Measurements from ENCODE around the gene SLC23A3. TPM values are rescaled to one million over a fixed set of nuclear protein-coding genes. Genes with fewer than 3 reads are reported as not detected.

Gene SLC23A3
- total RNA-seq, 1 experiment from 2014 or later, result 0.07 TPM

DNA sequence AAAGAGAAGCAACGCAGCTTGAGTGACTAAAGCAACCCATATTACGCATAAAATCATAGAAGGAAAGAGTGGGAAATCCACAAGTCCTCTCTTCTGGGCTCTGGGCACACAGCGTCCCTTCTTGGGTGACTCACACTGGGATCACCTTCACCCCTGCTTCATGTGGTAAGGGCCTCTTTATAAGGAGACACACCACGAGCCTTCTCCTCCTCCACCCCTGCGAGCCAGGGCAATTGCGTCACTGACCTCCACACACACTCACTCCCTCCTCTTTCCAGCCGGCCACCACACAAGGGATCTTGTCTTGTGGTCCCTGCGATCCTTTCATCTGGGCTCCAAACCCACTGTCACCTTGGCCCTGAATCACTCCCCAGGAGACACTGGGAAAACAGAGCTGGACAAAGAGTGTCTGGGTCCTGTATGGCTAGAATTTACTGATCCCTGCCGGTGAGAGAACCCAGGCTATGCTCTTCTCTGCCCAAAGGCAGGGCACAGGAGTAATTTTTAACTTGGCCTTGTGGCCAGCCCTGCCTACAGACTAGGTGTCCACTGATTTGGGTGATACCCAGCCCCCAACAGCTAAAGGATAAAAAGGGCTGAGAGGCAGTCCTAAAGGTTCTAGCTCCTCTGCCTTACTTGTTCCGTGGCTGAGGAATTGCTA, 44.5 kb downstream of the SLC23A3 start:
- peak; percentile 87 for DNase-seq (ENCODE audit: low read depth)
- in situ Hi-C loops (cut with HindIII; ENCODE audit: low pct_unique_long_range_greater_than_20kb, low sequenced_read_pairs), result no loop called here

DNA sequence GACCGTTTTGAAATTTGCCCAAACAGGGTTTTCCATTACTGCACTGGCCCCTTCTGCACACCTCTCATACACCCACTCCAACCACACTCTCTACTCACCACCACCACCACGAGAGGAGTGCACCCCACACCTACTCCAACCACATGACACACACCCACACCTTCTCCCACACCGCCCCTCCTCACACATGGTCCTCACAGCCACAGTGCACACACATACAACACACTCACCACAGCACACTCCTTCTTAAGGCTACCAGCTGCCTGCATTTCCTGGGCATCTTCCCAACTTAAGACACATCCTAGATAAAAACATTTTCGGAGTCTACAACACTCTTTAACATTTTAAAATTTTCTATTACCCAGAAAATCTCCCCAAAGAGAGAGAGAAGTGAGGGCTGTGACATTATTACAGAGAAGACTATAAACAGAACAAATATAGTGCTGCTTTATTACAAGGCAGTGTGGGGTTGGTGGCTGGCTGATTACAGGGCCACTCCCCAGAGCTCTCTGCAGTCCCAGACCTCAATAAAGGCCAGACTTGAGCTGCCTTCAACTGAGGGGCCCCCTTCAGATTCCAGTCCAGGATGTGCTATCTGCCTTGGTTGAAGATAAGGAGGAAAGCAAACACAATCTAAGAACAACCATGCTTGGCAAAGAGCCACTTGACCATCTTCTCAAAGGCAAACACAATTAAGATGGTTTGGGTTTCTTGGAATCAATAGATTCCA, 45.3 kb downstream of the SLC23A3 start:
- in situ Hi-C loops (cut with HindIII; ENCODE audit: low pct_unique_long_range_greater_than_20kb, low sequenced_read_pairs), result no loop called here
- no peak for DNase-seq (ENCODE audit: low read depth)

DNA sequence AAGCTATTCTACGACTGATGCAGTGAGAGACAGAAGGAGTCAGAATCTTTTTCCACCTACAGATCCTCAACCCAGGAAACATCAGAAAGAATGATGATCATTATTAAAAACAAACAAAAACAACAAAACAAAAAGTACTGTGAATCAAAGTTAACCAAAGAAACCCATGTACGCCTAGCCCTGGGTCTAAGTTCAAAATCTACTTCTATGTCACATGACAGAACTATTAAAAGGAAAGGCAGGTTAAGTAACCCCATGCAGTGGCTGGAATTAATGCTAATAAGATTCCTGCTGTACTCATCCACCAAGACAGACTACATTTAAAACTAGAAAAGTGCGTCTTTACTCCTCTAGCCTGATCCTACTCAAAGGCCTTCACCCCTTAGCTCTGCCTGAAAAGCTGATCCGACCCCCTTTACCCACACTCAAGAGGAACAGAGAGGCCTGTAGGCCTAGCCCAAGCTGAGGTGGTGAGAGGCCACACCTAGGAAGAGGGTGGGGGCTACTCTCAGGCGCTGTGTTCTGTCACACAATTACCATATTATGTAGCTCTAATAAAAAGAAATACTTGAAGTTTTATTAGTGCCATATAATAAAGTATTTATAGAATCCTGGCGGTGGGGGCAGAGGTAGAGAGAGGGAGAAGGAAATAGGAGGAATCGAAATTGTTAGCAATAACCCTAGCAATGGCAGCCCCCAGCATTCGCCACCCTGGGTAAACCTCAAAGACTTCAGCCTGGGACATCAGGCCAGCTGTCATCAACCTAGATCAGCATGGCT, 46.3 kb downstream of the SLC23A3 start:
- no peak for DNase-seq (ENCODE audit: low read depth)
- in situ Hi-C loops (cut with HindIII; ENCODE audit: low pct_unique_long_range_greater_than_20kb, low sequenced_read_pairs), result no loop called here

- DNase-seq (ENCODE audit: low read depth), result no peak
These were observed 47.4 kb downstream of the SLC23A3 start for GRCh38 chr2:219122202-219122980.

GRCh38 chr2:219120082-219120481, 49.7 kb downstream of the SLC23A3 start:
- in situ Hi-C loops (cut with HindIII; ENCODE audit: low pct_unique_long_range_greater_than_20kb, low sequenced_read_pairs), result no loop called here
- no peak for DNase-seq (ENCODE audit: low read depth)

More at GRCh38 chr2:219122202-219122980, 47.4 kb downstream of the SLC23A3 start:
- in situ Hi-C loops (cut with HindIII; ENCODE audit: low pct_unique_long_range_greater_than_20kb, low sequenced_read_pairs), result no loop called here

GRCh38 chr2:219119422-219120043, 50.3 kb downstream of the SLC23A3 start:
- in situ Hi-C loops (cut with HindIII; ENCODE audit: low pct_unique_long_range_greater_than_20kb, low sequenced_read_pairs), result no loop called here
- DNase-seq (ENCODE audit: low read depth), result peak; percentile 14

GRCh38 chr2:219118504-219118903, 51.3 kb downstream of the SLC23A3 start:
- in situ Hi-C loops (cut with HindIII; ENCODE audit: low pct_unique_long_range_greater_than_20kb, low sequenced_read_pairs), result no loop called here
- no peak for DNase-seq (ENCODE audit: low read depth)

GRCh38 chr2:219116776-219117646, 52.8 kb downstream of the SLC23A3 start:
- in situ Hi-C loops (cut with HindIII; ENCODE audit: low pct_unique_long_range_greater_than_20kb, low sequenced_read_pairs), result no loop called here
- DNase-seq (ENCODE audit: low read depth), result peak; percentile 25

- in situ Hi-C loops (cut with HindIII; ENCODE audit: low pct_unique_long_range_greater_than_20kb, low sequenced_read_pairs), result no loop called here
These were observed 57.0 kb downstream of the SLC23A3 start for GRCh38 chr2:219112651-219113338.

DNA sequence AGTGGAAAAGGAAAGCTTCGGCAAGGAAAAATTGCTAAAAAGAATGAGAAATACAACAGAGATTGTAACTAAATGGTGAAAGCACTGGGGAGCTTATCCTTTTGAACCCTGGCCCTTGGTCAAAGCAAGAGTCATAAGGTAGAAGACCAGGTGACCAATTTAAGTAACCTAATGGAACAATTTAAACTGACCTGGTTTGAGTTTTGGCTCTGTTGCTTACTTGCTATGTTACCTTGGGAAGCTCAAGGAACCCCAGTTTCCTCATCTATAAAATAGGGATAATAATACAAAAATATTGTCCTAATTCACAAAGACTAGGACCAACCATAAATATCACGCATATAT, 57.8 kb downstream of the SLC23A3 start:
- in situ Hi-C loops (cut with HindIII; ENCODE audit: low pct_unique_long_range_greater_than_20kb, low sequenced_read_pairs), result no loop called here
- DNase-seq (ENCODE audit: low read depth), result no peak

More at GRCh38 chr2:219112651-219113338, 57.0 kb downstream of the SLC23A3 start:
- no peak for DNase-seq (ENCODE audit: low read depth)

Other genes with a start within 250 kb of the SLC23A3 start
- 0.78 TPM in 1 of 2 replicates, not detected in the other for gene CDK5R2, start 210.4 kb downstream of the SLC23A3 start, total RNA-seq (2014; rRNA removed; shearing (Covaris generic); ENCODE audit: low replicate concordance)
- not detected in 2 replicates for gene FEV, start 184.8 kb downstream of the SLC23A3 start, total RNA-seq (2014; rRNA removed; shearing (Covaris generic); ENCODE audit: low replicate concordance)
- not detected in 2 replicates for gene CRYBA2, start 176.6 kb downstream of the SLC23A3 start, total RNA-seq (2014; rRNA removed; shearing (Covaris generic); ENCODE audit: low replicate concordance)
- not detected in 2 replicates for gene CFAP65, start 128.5 kb downstream of the SLC23A3 start, total RNA-seq (2014; rRNA removed; shearing (Covaris generic); ENCODE audit: low replicate concordance)
- gene IHH, start 109.1 kb downstream of the SLC23A3 start, total RNA-seq (2014; rRNA removed; shearing (Covaris generic); ENCODE audit: low replicate concordance), result not detected in 2 replicates
- gene NHEJ1, start 9.2 kb downstream of the SLC23A3 start, total RNA-seq (2014; rRNA removed; shearing (Covaris generic); ENCODE audit: low replicate concordance), result 17.4 and 21.5 TPM in 2 replicates
- 24.6 and 28.9 TPM in 2 replicates for gene CNPPD1, start 6.9 kb upstream of the SLC23A3 start, total RNA-seq (2014; rRNA removed; shearing (Covaris generic); ENCODE audit: low replicate concordance)
- gene RETREG2, start 8.2 kb upstream of the SLC23A3 start, total RNA-seq (2014; rRNA removed; shearing (Covaris generic); ENCODE audit: low replicate concordance), result 54.2 and 72.1 TPM in 2 replicates
- 32.5 and 42.0 TPM in 2 replicates for gene ZFAND2B, start 36.8 kb upstream of the SLC23A3 start, total RNA-seq (2014; rRNA removed; shearing (Covaris generic); ENCODE audit: low replicate concordance)
- gene ABCB6, start 48.9 kb upstream of the SLC23A3 start, total RNA-seq (2014; rRNA removed; shearing (Covaris generic); ENCODE audit: low replicate concordance), result 80.0 and 81.7 TPM in 2 replicates
- 18.6 and 39.2 TPM in 2 replicates for gene ATG9A, start 59.6 kb upstream of the SLC23A3 start, total RNA-seq (2014; rRNA removed; shearing (Covaris generic); ENCODE audit: low replicate concordance)
- 20.7 and 45.6 TPM in 2 replicates for gene ANKZF1, start 59.8 kb upstream of the SLC23A3 start, total RNA-seq (2014; rRNA removed; shearing (Covaris generic); ENCODE audit: low replicate concordance)
- 26.1 and 35.4 TPM in 2 replicates for gene GLB1L, start 75.4 kb upstream of the SLC23A3 start, total RNA-seq (2014; rRNA removed; shearing (Covaris generic); ENCODE audit: low replicate concordance)
- gene STK16, start 75.5 kb upstream of the SLC23A3 start, total RNA-seq (2014; rRNA removed; shearing (Covaris generic); ENCODE audit: low replicate concordance), result 45.2 and 60.8 TPM in 2 replicates
- 0.10 TPM in 1 of 2 replicates, not detected in the other for gene TUBA4B, start 83.2 kb upstream of the SLC23A3 start, total RNA-seq (2014; rRNA removed; shearing (Covaris generic); ENCODE audit: low replicate concordance)
- gene TUBA4A, start 83.9 kb upstream of the SLC23A3 start, total RNA-seq (2014; rRNA removed; shearing (Covaris generic); ENCODE audit: low replicate concordance), result 23.9 and 24.9 TPM in 2 replicates
- 17.0 and 50.6 TPM in 2 replicates for gene DNAJB2, start 109.3 kb upstream of the SLC23A3 start, total RNA-seq (2014; rRNA removed; shearing (Covaris generic); ENCODE audit: low replicate concordance)
- not detected in 2 replicates for gene PTPRN, start 139.4 kb upstream of the SLC23A3 start, total RNA-seq (2014; rRNA removed; shearing (Covaris generic); ENCODE audit: low replicate concordance)
- gene RESP18, start 162.7 kb upstream of the SLC23A3 start, total RNA-seq (2014; rRNA removed; shearing (Covaris generic); ENCODE audit: low replicate concordance), result not detected in 2 replicates
- gene DNPEP, start 217.9 kb upstream of the SLC23A3 start, total RNA-seq (2014; rRNA removed; shearing (Covaris generic); ENCODE audit: low replicate concordance), result 76.8 and 84.9 TPM in 2 replicates
- gene DES, start 248.3 kb upstream of the SLC23A3 start, total RNA-seq (2014; rRNA removed; shearing (Covaris generic); ENCODE audit: low replicate concordance), result 4.9 TPM in 1 of 2 replicates, not detected in the other

Measured in Caki2 (cell line).